B cell (primary cell): ENCODE measurements around the gene CTNNA1. TPM values are rescaled to one million over a fixed set of nuclear protein-coding genes. Genes with fewer than 3 reads are reported as not detected.

Experiments
- ATAC-seq: fragments of 200-7000 bp; cut with Tn5 transposase; one replicate; pipeline ENCODE4 v1.10.0; 2021; ENCODE audit warnings: low read depth, mild to moderate bottlenecking, moderate number of reproducible peaks, moderate library complexity
- CTCF ChIA-PET: fragments of 350-600 bp; sonication (Branson Sonifier 250); formaldehyde crosslinking; loops from one replicate; lab custom pipeline; 2021; ENCODE audit warnings: antibody characterized with exemption, inconsistent platforms; lab: Charles Lee
- POLR2A ChIA-PET: fragments of 350-600 bp; sonication (Branson Sonifier 250); formaldehyde crosslinking; loops from one replicate; lab custom pipeline; 2021; ENCODE audit warnings: antibody characterized with exemption; lab: Charles Lee
- DNase-seq: peaks from one replicate; pipeline ENCODE4 v3.0.0; 2013
- H2AFZ ChIP-seq: 2 replicates; pipeline ENCODE4 v1.6.1; 2012; ENCODE audit warnings: mild to moderate bottlenecking, low read depth, low read length; ENCODE audit not compliant: insufficient read depth, poor library complexity, severe bottlenecking
- H3K27ac ChIP-seq, 2 donors: 1 replicate in 1 of 2; 2 replicates in 1 of 2; pipeline ENCODE4 v1.5.1; 2012 to 2013; ENCODE audit warnings: low read length in 2 of 2, mild to moderate bottlenecking in 2 of 2, moderate library complexity in 1 of 2
- H3K27me3 ChIP-seq, 4 experiments: fragments of 200-600 bp in 1 of 4; sonication (generic) in 1 of 4; replicated peaks in 1 of 4; 1 replicate in 2 of 4; 2 replicates in 2 of 4; pipeline versions ENCODE4 v1.6.1 to v1.7.0; 2013 to 2016; ENCODE audit warnings: low read length in 3 of 4, mild to moderate bottlenecking in 2 of 4, mixed read lengths in 1 of 4, moderate library complexity in 1 of 4; ENCODE audit not compliant: insufficient read depth in 4 of 4, control insufficient read depth in 3 of 4; ENCODE audit errors: control extremely low read depth in 1 of 4
- H3K36me3 ChIP-seq, 2 experiments: replicated peaks in 1 of 2; 1 replicate in 1 of 2; 2 replicates in 1 of 2; pipeline versions ENCODE4 v1.6.1 to v1.7.1; 2013; ENCODE audit warnings: low read length in 1 of 2; ENCODE audit not compliant: insufficient read depth in 2 of 2, control insufficient read depth in 1 of 2; ENCODE audit errors: control extremely low read depth in 1 of 2, extremely low read depth in 1 of 2
- H3K4me1 ChIP-seq, 2 donors: fragments of 200-600 bp in 1 of 2; sonication (generic) in 1 of 2; 1 replicate in 1 of 2; 2 replicates in 1 of 2; pipeline versions ENCODE4 v1.5.1 to v1.6.1; 2013 to 2017; ENCODE audit warnings: low read length in 2 of 2; ENCODE audit not compliant: control insufficient read depth in 2 of 2, insufficient read depth in 2 of 2
- H3K4me2 ChIP-seq: replicated peaks from 2 replicates; pipeline ENCODE3; 2012; ENCODE audit warnings: mild to moderate bottlenecking, low read depth, low read length; ENCODE audit not compliant: poor library complexity, severe bottlenecking
- H3K4me3 ChIP-seq, 5 experiments: fragments of 200-600 bp in 1 of 5; sonication (generic) in 1 of 5; 1 replicate in 3 of 5; 2 replicates in 2 of 5; pipeline versions ENCODE4 v1.5.1 to v1.7.0; 2011 to 2016; ENCODE audit warnings: low read length in 4 of 5, mild to moderate bottlenecking in 4 of 5, low read depth in 2 of 5, control low read depth in 1 of 5, moderate library complexity in 1 of 5; ENCODE audit not compliant: insufficient read depth in 1 of 5; ENCODE audit errors: control extremely low read depth in 1 of 5, extremely low read depth in 1 of 5
- H3K79me2 ChIP-seq: fragments of 200-600 bp; sonication (generic); one replicate; pipeline ENCODE4 v1.6.0; 2016; ENCODE audit warnings: low read length; ENCODE audit not compliant: control insufficient read depth, insufficient read depth
- H3K9ac ChIP-seq: fragments of 200-600 bp; sonication (generic); 2 replicates; pipeline ENCODE4 v1.6.1; 2017; ENCODE audit warnings: mild to moderate bottlenecking, low read length, moderate library complexity
- H3K9me3 ChIP-seq, 3 donors: one replicate each; pipeline versions ENCODE4 v1.6.1 to v1.7.1; 2013; ENCODE audit warnings: low read length in 2 of 3; ENCODE audit not compliant: control insufficient read depth in 2 of 3, insufficient read depth in 1 of 3; ENCODE audit errors: control extremely low read depth in 1 of 3
- H4K20me1 ChIP-seq: 2 replicates; pipeline ENCODE4 v1.6.0; 2012; ENCODE audit warnings: mild to moderate bottlenecking, low read length; ENCODE audit not compliant: insufficient read depth, control insufficient read depth, poor library complexity, severe bottlenecking
- H3K27ac Mint-ChIP-seq: one replicate; pipeline ENCODE4 v1.8.0; 2021; ENCODE audit warnings: mixed read lengths
- H3K27me3 Mint-ChIP-seq: one replicate; pipeline ENCODE4 v1.8.0; 2021; ENCODE audit warnings: mixed read lengths
- H3K4me1 Mint-ChIP-seq: one replicate; pipeline ENCODE4 v1.8.0; 2021; ENCODE audit warnings: mixed read lengths
- H3K4me3 Mint-ChIP-seq: one replicate; pipeline ENCODE4 v1.8.0; 2021; ENCODE audit warnings: mixed read lengths
- H3K9me3 Mint-ChIP-seq: one replicate; pipeline ENCODE4 v1.8.0; 2022; ENCODE audit warnings: mixed read lengths; ENCODE audit not compliant: insufficient read depth
- CTCF ChIP-seq: fragments of 200-600 bp; IDR thresholded peaks from one replicate; pipeline ENCODE4 v1.8.0; 2022; ENCODE audit warnings: antibody characterized with exemption, mild to moderate bottlenecking
- EZH2 ChIP-seq: IDR thresholded peaks from 2 replicates; pipeline ENCODE4 v1.6.1; 2012; ENCODE audit warnings: borderline replicate concordance, low read depth, mild to moderate bottlenecking, moderate library complexity, low read length; ENCODE audit not compliant: insufficient read depth, poor library complexity, severe bottlenecking
- WGBS: methylation state at CpG from one replicate; pipeline ENCODE4 v1.1.5; 2013; ENCODE audit warnings: missing lambda C conversion rate; ENCODE audit not compliant: insufficient coverage; 5-methylcytosine and 5-hydroxymethylcytosine counted together
- intact Hi-C: fragments of 100-400 bp; cut with micrococcal nuclease; formaldehyde crosslinking; loops from one replicate; pipeline ENCODE4 v1.10.0; 2022
- polyA plus RNA-seq: library from polyadenylated mRNA; depleted of rRNA; stranded (reverse); fragments of >200 nt; gene quantifications from 2 replicates; pipeline ENCODE4 v1.2.3, GENCODE V29; 2012
- total RNA-seq, 2 donors: library from RNA; stranded (reverse); fragments of 120-200 nt in 1 of 2; gene quantifications; 1 replicate in 1 of 2; 2 replicates in 1 of 2; pipeline versions ENCODE4 v1.2.3 to v1.2.4, GENCODE V29; 2013 to 2022

Gene CTNNA1
- total and polyA plus RNA-seq, 2 donors (not counting 1 experiment from before 2014, with no cell fraction given): 22.7 to 96.0 TPM

GRCh38 chr5:138841531-138841930 lies 88.3 kb downstream of the CTNNA1 start:
- Mint-ChIP-seq H3K4me3 (no peak overlapping the region), H3K27me3 (no peaks in the 10 kb centered on the region), H3K4me1 (peaks cover 2% of the 10 kb centered on the region), H3K27ac (no peak overlapping the region), H3K9me3 (peaks cover 2% of the 10 kb centered on the region)
- Histone ChIP-seq H2AFZ (no peak overlapping the region), H3K27ac (no peak overlapping the region), H3K27me3 (no peaks in the 10 kb centered on the region), H3K4me1 (no peaks in the 10 kb centered on the region), H3K79me2 (peaks cover 4% of the 10 kb centered on the region), H3K36me3 (no peaks in the 10 kb centered on the region), H3K4me2 (no peak overlapping the region), H3K9me3 (no peaks in the 10 kb centered on the region), H4K20me1 (peaks cover 5% of the 10 kb centered on the region), H3K9ac (no peak overlapping the region), H3K4me3 (no peak overlapping the region)
- DNase-seq: no peak
- CTCF ChIA-PET: no interaction called here
- POLR2A ChIA-PET: no interaction called here
- no CpG with 5 or more reads among the region's 2 CpGs for WGBS
- no peak for TF ChIP-seq EZH2
- intact Hi-C loops: no loop called here
- ATAC-seq: no peak

- DNase-seq (no peak), ATAC-seq (no peak)
- Histone ChIP-seq H3K9ac (no peak overlapping the region), H3K27ac (no peak overlapping the region), H3K27me3 (no peaks in the 10 kb centered on the region), H3K4me1 (no peaks in the 10 kb centered on the region), H3K36me3 (no peaks in the 10 kb centered on the region), H2AFZ (no peak overlapping the region), H4K20me1 (peaks cover 5% of the 10 kb centered on the region), H3K79me2 (peaks cover 4% of the 10 kb centered on the region), H3K4me2 (no peak overlapping the region), H3K4me3 (no peak overlapping the region), H3K9me3 (no peaks in the 10 kb centered on the region)
- H3K27me3 Mint-ChIP-seq: no peaks in the 10 kb centered on the region
- WGBS: 100% methylated on average over 1 of the region's 2 CpGs
- ChIA-PET CTCF (no interaction called here), POLR2A (no interaction called here)
- no peaks in the 10 kb centered on the region for H3K9me3 Mint-ChIP-seq
- peaks cover 11% of the 10 kb centered on the region for H3K4me1 Mint-ChIP-seq
- no peak overlapping the region for H3K4me3 Mint-ChIP-seq
- no peak overlapping the region for H3K27ac Mint-ChIP-seq
- intact Hi-C loops: no loop called here
- no peak for TF ChIP-seq EZH2
- no peak for TF ChIP-seq CTCF
These were observed 90.3 kb downstream of the CTNNA1 start for GRCh38 chr5:138843316-138844124.
